Thymus (tissue), 11 donors: ENCODE data around the gene THRB. TPM values are rescaled to one million over a fixed set of nuclear protein-coding genes. Genes with fewer than 3 reads are reported as not detected.

Experiments
- DNase-seq, 9 donors: peaks; one replicate each; pipeline ENCODE4 v3.0.0-alpha.2; 2013; ENCODE audit warnings: low spot score in 9 of 9, low read depth in 6 of 9, missing footprints in 1 of 9
- H3K27ac ChIP-seq, 2 donors: one replicate each; pipeline ENCODE4 v1.5.1; 2013; ENCODE audit warnings: control low read depth in 1 of 2, low read depth in 1 of 2, low read length in 1 of 2, mild to moderate bottlenecking in 1 of 2, moderate library complexity in 1 of 2
- H3K27me3 ChIP-seq, 2 donors: one replicate each; pipeline ENCODE4 v1.5.1; 2013; ENCODE audit warnings: low read length in 1 of 2; ENCODE audit not compliant: control insufficient read depth in 2 of 2, insufficient read depth in 1 of 2
- H3K36me3 ChIP-seq, 2 donors: one replicate each; pipeline ENCODE4 v1.5.1; 2013; ENCODE audit warnings: low read length in 1 of 2, mild to moderate bottlenecking in 1 of 2, moderate library complexity in 1 of 2; ENCODE audit not compliant: control insufficient read depth in 2 of 2, insufficient read depth in 2 of 2
- H3K4me1 ChIP-seq, 2 donors: one replicate each; pipeline ENCODE4 v1.5.1; 2013; ENCODE audit warnings: low read length in 2 of 2; ENCODE audit not compliant: control insufficient read depth in 2 of 2, insufficient read depth in 2 of 2
- H3K4me3 ChIP-seq, 2 donors: one replicate each; pipeline ENCODE4 v1.5.1; 2013; ENCODE audit warnings: low read length in 2 of 2, control low read depth in 1 of 2, mild to moderate bottlenecking in 1 of 2
- H3K9me3 ChIP-seq, 2 donors: one replicate each; pipeline ENCODE4 v1.5.1; 2013; ENCODE audit warnings: low read length in 1 of 2, mild to moderate bottlenecking in 1 of 2; ENCODE audit not compliant: control insufficient read depth in 2 of 2, insufficient read depth in 1 of 2
- WGBS: extraction: QIAGEN DNeasy Blood & Tissue Kit; methylation state at CpG from one replicate; pipeline ENCODE4 v1.1.7; 2013; 5-methylcytosine and 5-hydroxymethylcytosine counted together
- polyA plus RNA-seq: library from polyadenylated mRNA; stranded (reverse); fragments of 200-250 nt; gene quantifications from one replicate; pipeline ENCODE4 v1.2.3, GENCODE V29; 2013
- total RNA-seq: library from RNA; stranded (reverse); fragments of 120-200 nt; gene quantifications from one replicate; pipeline ENCODE4 v1.2.4, GENCODE V29; 2013
- donor health status: healthy.

Gene THRB
- total and polyA plus RNA-seq, 2 donors = 2.2 to 3.5 TPM

DNA sequence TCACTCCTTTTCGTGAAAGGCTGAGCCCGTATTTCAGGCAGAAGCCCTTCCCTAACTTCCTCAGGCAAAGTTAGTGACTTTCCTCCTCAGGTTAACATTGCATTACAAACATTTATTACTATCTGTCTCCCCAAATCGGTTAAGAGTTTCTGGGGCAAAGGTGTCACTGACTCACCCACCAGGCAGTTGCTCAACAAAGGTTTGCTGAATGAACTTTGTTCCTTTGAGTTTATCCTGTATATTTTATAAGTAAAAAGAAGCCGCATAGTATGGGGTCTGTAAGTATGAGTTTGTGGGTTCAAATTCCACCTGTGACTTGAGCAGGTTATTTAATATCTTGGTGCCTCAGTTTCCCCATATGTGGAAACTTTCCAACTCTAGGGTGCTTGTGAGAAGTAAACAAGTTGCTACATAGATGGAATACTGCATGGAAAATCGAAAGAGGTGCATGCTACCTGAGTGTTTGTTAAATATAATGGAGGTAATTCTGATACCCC is 177.7 kb downstream of the THRB start:
- no peaks in the 10 kb centered on the region for H3K9me3 ChIP-seq
- WGBS = 95% methylated on average over 5 of the region's 5 CpGs
- no peaks in the 10 kb centered on the region for H3K27me3 ChIP-seq
- no peaks in the 10 kb centered on the region for H3K4me1 ChIP-seq
- DNase-seq = no peak
- no peaks in the 10 kb centered on the region for H3K36me3 ChIP-seq
- no peak overlapping the region for H3K27ac ChIP-seq
- H3K4me3 ChIP-seq = no peak overlapping the region

DNA sequence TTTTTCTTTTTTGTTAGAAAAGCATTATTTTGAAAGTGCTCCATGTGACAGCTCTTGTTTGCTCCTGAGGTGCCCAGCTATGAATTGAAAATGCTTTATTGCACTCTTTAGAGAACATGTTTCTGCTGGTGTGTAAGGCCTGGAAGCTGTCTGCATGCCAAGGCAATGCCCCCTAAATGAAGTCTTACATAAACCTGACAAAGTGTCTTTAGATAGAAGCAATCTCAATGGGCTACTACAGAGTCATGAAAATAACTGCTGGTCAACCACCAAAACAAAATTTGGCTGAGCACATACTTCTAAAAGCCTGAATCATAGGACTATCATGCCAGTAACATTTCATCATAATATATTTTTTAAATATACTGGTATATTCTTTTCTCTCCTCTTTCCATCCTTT is 178.7 kb downstream of the THRB start:
- no peaks in the 10 kb centered on the region for H3K36me3 ChIP-seq
- no peak overlapping the region for H3K27ac ChIP-seq
- H3K4me3 ChIP-seq = no peak overlapping the region
- no peaks in the 10 kb centered on the region for H3K4me1 ChIP-seq
- DNase-seq = no peak
- H3K9me3 ChIP-seq = no peaks in the 10 kb centered on the region
- no peaks in the 10 kb centered on the region for H3K27me3 ChIP-seq

DNA sequence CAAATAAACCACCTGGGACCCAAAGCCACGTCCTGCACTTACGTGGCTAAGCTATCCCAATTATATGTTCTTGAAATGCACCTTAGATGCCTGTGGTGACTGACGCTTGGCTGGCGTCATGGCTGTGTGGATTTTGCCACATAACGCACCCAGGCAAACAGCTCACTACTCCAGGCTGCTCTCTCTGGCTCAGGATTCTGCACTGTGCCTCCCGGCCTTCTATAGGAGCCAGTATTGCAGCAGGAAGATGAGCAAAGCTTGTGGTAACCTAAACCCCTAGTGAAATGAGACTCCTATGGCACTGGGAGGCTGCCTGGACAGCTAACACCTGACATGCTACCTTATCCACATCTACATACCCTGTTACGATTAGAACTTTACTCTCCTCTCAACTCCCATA is 179.3 kb downstream of the THRB start:
- WGBS = 96% methylated on average over 7 of the region's 7 CpGs
- no peaks in the 10 kb centered on the region for H3K9me3 ChIP-seq
- no peak for DNase-seq
- H3K27ac ChIP-seq = no peak overlapping the region
- no peaks in the 10 kb centered on the region for H3K4me1 ChIP-seq
- no peak overlapping the region for H3K4me3 ChIP-seq
- H3K27me3 ChIP-seq = no peaks in the 10 kb centered on the region
- H3K36me3 ChIP-seq = no peaks in the 10 kb centered on the region

DNA sequence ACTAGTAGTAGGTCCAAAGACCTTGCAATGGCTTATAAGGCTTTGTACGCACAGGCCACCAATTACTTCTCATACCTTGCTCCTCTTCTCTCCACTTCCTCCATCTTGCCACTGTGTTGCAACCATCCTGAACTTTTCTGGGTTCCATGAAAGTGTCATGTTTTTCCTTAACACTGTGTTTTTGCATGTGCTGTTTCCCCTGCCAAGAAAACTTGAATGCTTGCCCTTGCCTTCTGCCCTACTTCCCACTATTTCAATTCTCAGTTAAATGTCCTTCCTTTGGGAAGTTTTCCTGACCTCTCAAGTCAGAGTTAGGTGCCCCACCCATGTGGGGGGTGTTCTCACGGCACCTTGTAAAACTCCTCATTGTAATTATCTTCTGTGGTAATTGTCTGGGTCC is 182.8 kb downstream of the THRB start:
- no peaks in the 10 kb centered on the region for H3K36me3 ChIP-seq
- no peak overlapping the region for H3K27ac ChIP-seq
- H3K4me3 ChIP-seq = no peak overlapping the region
- no peaks in the 10 kb centered on the region for H3K27me3 ChIP-seq
- no peak for DNase-seq
- no peaks in the 10 kb centered on the region for H3K9me3 ChIP-seq
- 99% methylated on average over 2 of the region's 2 CpGs for WGBS
- H3K4me1 ChIP-seq = no peaks in the 10 kb centered on the region

DNA sequence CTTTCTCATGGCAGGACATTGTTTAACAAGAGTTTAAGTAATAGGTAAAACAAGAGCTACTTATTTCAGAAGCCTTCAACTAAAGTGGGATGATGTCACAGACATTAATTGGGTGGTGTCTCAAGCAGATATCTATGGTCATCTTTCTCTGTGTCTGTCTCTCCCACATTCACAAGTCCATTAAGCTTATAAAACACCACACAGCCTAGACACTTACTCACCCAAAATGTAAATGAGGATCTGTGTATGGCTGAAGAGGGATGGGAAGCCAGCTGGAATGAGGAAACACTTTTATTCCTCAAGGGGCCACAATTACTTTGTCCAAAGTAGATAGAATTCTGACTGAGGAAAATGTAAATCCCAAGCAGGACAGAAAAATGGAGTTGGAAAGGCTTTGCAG is 183.8 kb downstream of the THRB start:
- H3K36me3 ChIP-seq = no peaks in the 10 kb centered on the region
- H3K27ac ChIP-seq = no peak overlapping the region
- no peaks in the 10 kb centered on the region for H3K4me1 ChIP-seq
- DNase-seq = no peak
- no peaks in the 10 kb centered on the region for H3K9me3 ChIP-seq
- H3K27me3 ChIP-seq = no peaks in the 10 kb centered on the region
- no peak overlapping the region for H3K4me3 ChIP-seq

DNA sequence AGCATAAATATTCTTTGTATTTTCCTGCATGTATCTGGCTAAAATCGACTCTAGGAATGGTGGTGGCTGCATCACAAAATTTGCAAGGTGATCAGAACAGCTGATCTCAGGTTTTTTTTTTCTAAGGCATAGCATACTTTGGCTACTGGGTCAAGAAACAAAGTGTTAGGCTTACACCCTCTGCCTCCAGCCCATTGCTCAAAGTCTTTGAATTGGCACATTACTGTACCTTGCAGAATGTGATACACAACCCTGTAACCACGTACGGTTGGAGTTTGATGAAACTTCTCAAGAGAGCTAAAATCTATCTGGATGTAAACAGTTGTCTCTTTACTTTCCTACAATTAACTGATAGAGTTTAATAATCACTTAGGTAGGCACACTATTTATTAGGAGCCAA is 188.1 kb downstream of the THRB start:
- Histone ChIP-seq H3K4me1 (no peaks in the 10 kb centered on the region), H3K27me3 (no peaks in the 10 kb centered on the region), H3K9me3 (no peaks in the 10 kb centered on the region), H3K36me3 (no peaks in the 10 kb centered on the region), H3K4me3 (no peak overlapping the region), H3K27ac (no peak overlapping the region)
- WGBS = 79% methylated on average over 3 of the region's 3 CpGs
- no peak for DNase-seq

DNA sequence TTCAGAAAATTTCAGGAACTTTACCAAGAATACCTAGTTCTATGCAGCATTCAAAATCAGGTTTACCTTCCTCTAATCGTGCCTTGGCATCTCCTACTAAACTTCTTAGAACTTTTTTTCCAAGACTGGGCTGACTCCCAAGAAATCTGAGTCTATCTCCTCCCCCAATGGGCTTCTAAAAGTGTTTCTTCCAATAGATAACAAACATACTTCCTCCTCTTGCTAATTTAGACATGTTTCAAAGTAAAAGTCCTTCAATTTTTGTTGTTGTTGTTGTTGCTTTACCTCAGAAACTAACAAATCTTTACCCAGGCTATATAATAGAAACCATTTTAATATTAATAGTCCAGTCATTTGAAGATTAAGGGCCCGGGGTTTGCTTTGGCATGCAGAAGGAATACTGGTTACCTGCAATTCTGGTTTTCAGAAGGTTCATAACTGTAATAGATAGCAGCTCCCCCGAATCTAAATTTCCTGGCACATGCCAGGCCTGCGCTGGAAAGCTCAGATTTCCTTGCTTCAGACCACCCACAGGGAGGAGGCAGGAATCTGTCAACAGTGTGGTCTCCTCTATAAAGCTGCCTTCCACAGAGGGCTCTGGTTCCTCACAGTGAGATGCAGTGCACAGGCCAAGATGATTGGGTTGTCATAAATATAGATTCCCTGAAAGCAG is 188.7 kb downstream of the THRB start:
- Histone ChIP-seq H3K36me3 (no peaks in the 10 kb centered on the region), H3K4me1 (no peaks in the 10 kb centered on the region), H3K9me3 (no peaks in the 10 kb centered on the region), H3K27me3 (no peaks in the 10 kb centered on the region), H3K27ac (no peak overlapping the region), H3K4me3 (no peak overlapping the region)
- DNase-seq = no peak
- 70% methylated on average over 4 of the region's 4 CpGs for WGBS

DNA sequence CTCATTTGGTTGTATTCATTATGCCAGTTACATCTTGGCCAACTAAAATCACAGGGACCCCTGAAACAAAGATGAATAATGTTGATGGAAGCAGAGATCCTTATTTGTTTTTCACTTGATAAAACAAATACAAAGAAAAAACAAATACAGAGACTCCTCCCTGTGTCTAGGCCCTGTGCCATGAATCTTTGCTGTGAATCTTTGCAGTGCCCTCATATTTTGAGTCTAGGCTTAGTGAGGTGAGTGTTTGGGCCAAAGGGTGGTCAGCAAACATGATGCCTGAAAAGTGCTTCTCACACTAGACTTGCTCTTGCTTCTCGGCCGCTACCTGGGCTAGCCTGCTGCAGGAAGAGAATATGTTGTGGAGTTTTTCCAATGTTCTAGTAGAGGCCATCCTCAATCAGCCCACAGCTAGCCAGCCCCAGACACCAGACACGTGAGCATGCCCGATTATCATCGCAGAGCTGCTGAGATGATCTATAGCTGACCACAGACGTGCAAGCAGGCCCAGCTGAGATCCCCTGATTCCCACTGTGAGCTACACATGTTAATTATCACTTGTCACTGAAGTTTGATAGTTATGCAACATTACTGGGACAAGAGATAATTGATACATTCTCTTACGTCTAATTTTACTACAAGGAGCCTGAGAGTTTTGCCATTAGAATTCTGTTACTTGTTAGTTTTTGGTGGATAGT is 191.4 kb downstream of the THRB start:
- 95% methylated on average over 7 of the region's 7 CpGs for WGBS
- Histone ChIP-seq H3K4me3 (no peak overlapping the region), H3K27me3 (no peaks in the 10 kb centered on the region), H3K36me3 (no peaks in the 10 kb centered on the region), H3K27ac (no peak overlapping the region), H3K4me1 (no peaks in the 10 kb centered on the region), H3K9me3 (no peaks in the 10 kb centered on the region)
- DNase-seq = no peak

DNA sequence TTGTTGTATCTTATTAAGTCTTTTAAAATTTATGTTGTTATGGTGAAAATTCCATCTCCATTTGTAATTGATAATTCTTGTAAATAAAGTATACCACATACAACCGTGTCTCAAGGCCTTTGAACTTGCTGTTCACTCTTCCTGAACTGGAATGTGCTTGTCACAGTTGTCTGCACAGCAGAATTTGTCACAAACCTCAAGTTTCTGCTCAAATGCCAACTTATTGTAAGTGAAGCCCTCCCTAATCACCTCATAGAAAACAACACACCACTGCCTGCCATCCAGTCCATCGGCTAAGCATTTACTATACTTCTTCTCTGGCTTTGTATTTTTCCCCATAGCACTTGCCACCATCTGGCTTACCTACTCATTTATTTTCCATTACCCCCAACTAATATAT is 192.3 kb downstream of the THRB start:
- WGBS = 82% methylated on average over 2 of the region's 2 CpGs
- Histone ChIP-seq H3K27me3 (no peaks in the 10 kb centered on the region), H3K4me3 (no peak overlapping the region), H3K27ac (no peak overlapping the region), H3K4me1 (no peaks in the 10 kb centered on the region), H3K36me3 (no peaks in the 10 kb centered on the region), H3K9me3 (no peaks in the 10 kb centered on the region)
- DNase-seq = no peak
